DMS 273 (cell line): ENCODE data around the gene NDNF.
A peak's percentile ranks its signal among the peaks of the same experiment; 100 is the strongest.

ENCODE experiments used
- DNase-seq: peaks from one replicate; lab custom pipeline; 2025; ENCODE audit not compliant: unreplicated experiment; lab: John Stamatoyannopoulos, UW

The NDNF gene

GRCh38 chr4:121072224-121073003, at the start of gene NDNF:
Gene NDNF, minus strand, starts transcription at chr4:121072535. Its CDS starts 26,698 bp downstream, at chr4:121045837.
- peak; percentile 43 for DNase-seq

GRCh38 chr4:121119715-121120114, 47.4 kb upstream of the NDNF start:
- no peak for DNase-seq

- no peak for DNase-seq
These were observed 46.0 kb upstream of the NDNF start for GRCh38 chr4:121118344-121118743.

- DNase-seq = no peak
These were observed 42.4 kb upstream of the NDNF start for GRCh38 chr4:121114756-121115155.

GRCh38 chr4:121112530-121112929, 40.2 kb upstream of the NDNF start:
- DNase-seq = peak; percentile 0

GRCh38 chr4:121108557-121108956, 36.2 kb upstream of the NDNF start:
- DNase-seq = no peak

- no peak for DNase-seq
These were observed 35.2 kb upstream of the NDNF start for GRCh38 chr4:121107507-121107906.

GRCh38 chr4:121100093-121100775, 27.9 kb upstream of the NDNF start:
- no peak for DNase-seq

GRCh38 chr4:121098266-121098665, 25.9 kb upstream of the NDNF start:
- no peak for DNase-seq

- DNase-seq = peak; percentile 39
These were observed 24.3 kb upstream of the NDNF start for GRCh38 chr4:121096629-121097028.

GRCh38 chr4:121096191-121096590, 23.9 kb upstream of the NDNF start:
- DNase-seq = no peak

GRCh38 chr4:121094297-121094966, 22.1 kb upstream of the NDNF start:
- no peak for DNase-seq

GRCh38 chr4:121093261-121093660, 20.9 kb upstream of the NDNF start:
- DNase-seq = no peak

GRCh38 chr4:121091941-121092340, 19.6 kb upstream of the NDNF start:
- no peak for DNase-seq

- DNase-seq = no peak
These were observed 16.5 kb upstream of the NDNF start for GRCh38 chr4:121088867-121089266.

GRCh38 chr4:121079376-121079775, 7.0 kb upstream of the NDNF start:
- no peak for DNase-seq

GRCh38 chr4:121077496-121077895, 5.2 kb upstream of the NDNF start:
- DNase-seq = no peak

- no peak for DNase-seq
These were observed 4.1 kb upstream of the NDNF start for GRCh38 chr4:121076416-121076815.

GRCh38 chr4:121073672-121074381, 1.5 kb upstream of the NDNF start:
- DNase-seq = peak; percentile 1

GRCh38 chr4:121073004-121073435, 685 bp upstream of the NDNF start:
- peak; percentile 12 for DNase-seq

- DNase-seq = no peak
These were observed 603 bp downstream of the NDNF start for GRCh38 chr4:121071640-121072223.
